K562 (cell line): Measurements from ENCODE around the gene MRTFB. TPM values are rescaled to one million over a fixed set of nuclear protein-coding genes. Genes with fewer than 3 reads are reported as not detected.
A peak's percentile ranks its signal among the peaks of the same experiment; 100 is the strongest.

Experiments
- ATAC-seq: fragments of 200-7000 bp; cut with Tn5 transposase; 3 replicates; pipeline ENCODE4 v1.9.1; 2020; ENCODE audit warnings: moderate library complexity
- BruUV-seq: library from RNA; stranded (reverse); fragments of 400-500 nt; replicated peaks from 2 replicates; lab custom pipeline; 2021; lab: Mats Ljungman, UMichigan
- CTCF ChIA-PET: fragments of 300-600 bp; formaldehyde crosslinking; extraction: SDS; loops from one replicate; lab custom pipeline; 2021; ENCODE audit warnings: low intra/inter-chr PET ratio; lab: Yijun Ruan, JAX
- POLR2A ChIA-PET: fragments of 300-600, 350-650 bp; sonication (Branson Sonifier 250); formaldehyde crosslinking; extraction: SDS; loops from one replicate; lab custom pipeline; 2021; ENCODE audit warnings: antibody characterized with exemption, inconsistent platforms; lab: Yijun Ruan, JAX
- DNase-seq, 4 experiments: peaks; one replicate each; pipeline versions ENCODE4 v3.0.0 to v3.0.0-alpha.2; 2011 to 2018; ENCODE audit warnings: low spot score in 3 of 4, mixed read lengths in 3 of 4; ENCODE audit errors: extremely low read depth in 1 of 4
- FAIRE-seq: peaks from 2 replicates; lab custom pipeline; 2011; peaks lifted over from hg19 to GRCh38; lab: Jason Lieb, UNC
- H2AFZ ChIP-seq: 2 replicates; pipeline ENCODE4 v1.6.0; 2011; ENCODE audit warnings: low read depth, low read length, control low read depth, inconsistent platforms
- H3K27ac ChIP-seq: fragments of 200-600 bp; 3 replicates; pipeline ENCODE4 v1.8.0; 2011; ENCODE audit warnings: low read depth, mild to moderate bottlenecking, control low read depth, inconsistent platforms, low read length, moderate library complexity, mixed read lengths; ENCODE audit errors: extremely low read depth
- H3K27me3 ChIP-seq, 2 experiments: fragments of 300-600 bp in 1 of 2; 2 replicates in 1 of 2; 3 replicates in 1 of 2; pipeline versions ENCODE4 v1.6.0 to v1.8.0; 2011; ENCODE audit warnings: inconsistent platforms in 2 of 2, low read length in 2 of 2, mild to moderate bottlenecking in 1 of 2, mixed read lengths in 1 of 2, moderate library complexity in 1 of 2; ENCODE audit not compliant: control insufficient read depth in 2 of 2, insufficient read depth in 2 of 2
- H3K36me3 ChIP-seq: fragments of 300-600 bp; 3 replicates; pipeline ENCODE4 v1.8.0; 2011; ENCODE audit warnings: mild to moderate bottlenecking, low read length, inconsistent platforms; ENCODE audit not compliant: control insufficient read depth, insufficient read depth
- H3K4me1 ChIP-seq, 2 experiments: fragments of 200-600 bp in 1 of 2; replicated peaks in 1 of 2; 2 replicates in 1 of 2; 3 replicates in 1 of 2; pipeline versions ENCODE4 v1.5.1 to v1.8.0; 2011; ENCODE audit warnings: inconsistent platforms in 2 of 2, low read length in 2 of 2, mild to moderate bottlenecking in 1 of 2, mixed read lengths in 1 of 2, moderate library complexity in 1 of 2; ENCODE audit not compliant: control insufficient read depth in 2 of 2, insufficient read depth in 2 of 2
- H3K4me2 ChIP-seq: 2 replicates; pipeline ENCODE4 v1.6.1; 2011; ENCODE audit warnings: low read length, control low read depth, inconsistent platforms, mixed read lengths; ENCODE audit not compliant: insufficient read depth
- H3K4me3 ChIP-seq: fragments of 200-600 bp; sonication (generic), shearing (Covaris generic); 2 replicates; pipeline ENCODE4 v1.5.1; 2016; ENCODE audit warnings: control low read depth, inconsistent platforms
- H3K79me2 ChIP-seq: fragments of 200-600 bp; 3 replicates; pipeline ENCODE4 v1.8.0; 2011; ENCODE audit warnings: low read length, inconsistent platforms; ENCODE audit not compliant: control insufficient read depth, insufficient read depth
- H3K9ac ChIP-seq, 2 experiments: 2 replicates each; pipeline versions ENCODE4 v1.6.0 to v1.6.1; 2011; ENCODE audit warnings: low read depth in 2 of 2, low read length in 2 of 2, control low read depth in 1 of 2, inconsistent platforms in 1 of 2, mild to moderate bottlenecking in 1 of 2, mixed read lengths in 1 of 2; ENCODE audit not compliant: insufficient read depth in 1 of 2
- H3K9me1 ChIP-seq: one replicate; pipeline ENCODE4 v1.6.0; 2011; ENCODE audit warnings: inconsistent platforms, mild to moderate bottlenecking, low read length, moderate library complexity; ENCODE audit not compliant: control insufficient read depth, insufficient read depth
- H3K9me3 ChIP-seq: replicated peaks from 2 replicates; pipeline ENCODE4 v1.5.1; 2011; ENCODE audit warnings: low read depth, low read length, inconsistent platforms; ENCODE audit not compliant: control insufficient read depth, insufficient read depth
- H4K20me1 ChIP-seq: replicated peaks from 2 replicates; pipeline ENCODE4 v1.6.1; 2011; ENCODE audit warnings: low read length, inconsistent platforms, mixed read lengths; ENCODE audit not compliant: control insufficient read depth, insufficient read depth
- BACH1 ChIP-seq: fragments of 200-800 bp; sonication (Bioruptor generic); IDR thresholded peaks from 2 replicates; pipeline ENCODE4 v1.6.1; 2016; ENCODE audit warnings: missing genetic modification characterization, missing compliant biosample characterization
- CHD1 ChIP-seq: fragments of 200-600 bp; sonication (generic); IDR thresholded peaks from one replicate; pipeline ENCODE4 v1.6.1; 2012; ENCODE audit warnings: mild to moderate bottlenecking, moderate library complexity, low read length, inconsistent platforms
- CHD4 ChIP-seq: fragments of 200-600 bp; sonication (generic); IDR thresholded peaks from 3 replicates; pipeline ENCODE4 v1.6.1; 2012; ENCODE audit warnings: low read depth, mild to moderate bottlenecking, mixed read lengths, low read length, inconsistent platforms; ENCODE audit not compliant: insufficient read depth, insufficient replicate concordance, poor library complexity, severe bottlenecking
- CLOCK ChIP-seq: fragments of 250-450 bp; sonication (Bioruptor Pico); IDR thresholded peaks from 2 replicates; pipeline ENCODE4 v1.4.0; 2020; ENCODE audit warnings: mild to moderate bottlenecking, moderate library complexity, borderline replicate concordance
- DLX4 ChIP-seq: fragments of 250-450 bp; sonication (Bioruptor Pico); IDR thresholded peaks from 2 replicates; pipeline ENCODE4 v1.6.1; 2021; ENCODE audit warnings: mild to moderate bottlenecking
- E2F4 ChIP-seq: sonication (generic); formaldehyde crosslinking; IDR thresholded peaks from 2 replicates; pipeline ENCODE4 v1.8.0; 2022; ENCODE audit warnings: mild to moderate bottlenecking, low read depth, missing genetic modification reagents
- E2F5 ChIP-seq: sonication (generic); formaldehyde crosslinking; IDR thresholded peaks from 2 replicates; pipeline ENCODE4 v1.8.0; 2022; ENCODE audit warnings: mild to moderate bottlenecking, missing genetic modification reagents
- HDAC8 ChIP-seq: fragments of 450-650 bp; IDR thresholded peaks from 2 replicates; pipeline ENCODE4 v1.6.1; 2016; ENCODE audit warnings: mild to moderate bottlenecking, missing genetic modification characterization, moderate library complexity, missing compliant biosample characterization
- MAFF ChIP-seq: IDR thresholded peaks from 2 replicates; pipeline ENCODE4 v1.6.1; 2012; ENCODE audit warnings: low read length, improper control_type of control experiment
- MAZ ChIP-seq, 2 experiments: fragments of 450-650 bp in 1 of 2; sonication (generic) in 1 of 2; formaldehyde crosslinking; IDR thresholded peaks in 1 of 2; conservative IDR thresholded peaks in 1 of 2; 2 replicates each; pipeline versions ENCODE4 v1.4.0 to v1.5.0; 2020; ENCODE audit warnings: mild to moderate bottlenecking in 1 of 2, missing genetic modification reagents in 1 of 2
- NCOA1 ChIP-seq: fragments of 450-650 bp; IDR thresholded peaks from 2 replicates; pipeline ENCODE4 v1.6.1; 2016; ENCODE audit warnings: low read depth
- PHB2 ChIP-seq: fragments of 450-650 bp; IDR thresholded peaks from 2 replicates; pipeline ENCODE4 v1.6.1; 2017; ENCODE audit warnings: low read depth
- PHF20 ChIP-seq: fragments of 450-650 bp; IDR thresholded peaks from 2 replicates; pipeline ENCODE4 v1.6.1; 2018; ENCODE audit not compliant: partially characterized antibody
- POLR2AphosphoS2 ChIP-seq: IDR thresholded peaks from 2 replicates; pipeline ENCODE4 v1.6.1; 2012; ENCODE audit warnings: low read length, improper control_type of control experiment
- POLR3G ChIP-seq: IDR thresholded peaks from 2 replicates; pipeline ENCODE4 v1.6.1; 2011; ENCODE audit not compliant: insufficient read length, insufficient replicate concordance; ENCODE audit errors: extremely low read depth
- ZNF316 ChIP-seq: fragments of 450-650 bp; IDR thresholded peaks from 2 replicates; pipeline ENCODE4 v1.6.1; 2016
- ZNF696 ChIP-seq: fragments of 250-450 bp; sonication (Bioruptor Pico); conservative IDR thresholded peaks from 2 replicates; pipeline ENCODE4 v1.4.0; 2020; ENCODE audit warnings: mild to moderate bottlenecking, moderate library complexity
- WGBS: fragments of 100-300 bp; shearing (Covaris generic); methylation state at CpG from one replicate; pipeline ENCODE4 v1.1.6; 2016; ENCODE audit warnings: low coverage, mixed read lengths; ENCODE audit not compliant: insufficient coverage; ENCODE audit errors: missing lambda C conversion rate; 5-methylcytosine and 5-hydroxymethylcytosine counted together
- in situ Hi-C: fragments of 300-500 bp; cut with MboI; formaldehyde crosslinking; loops from 4 replicates; pipeline ENCODE4 v1.15.0; 2018; ENCODE audit warnings: inconsistent platforms, mixed read lengths
- intact Hi-C: fragments of 100-400 bp; cut with micrococcal nuclease; formaldehyde crosslinking; loops from 2 replicates; pipeline ENCODE4 v1.14.2; 2022
- polyA plus RNA-seq, 8 experiments: library from polyadenylated mRNA; depleted of rRNA in 4 of 8; stranded (reverse) in 5 of 8; unstranded in 3 of 8; fragments of >200 nt; fragmentation: Nextera tagmentation in 2 of 8; fragmentation: Illumina TruSeq in 1 of 8; extraction: Ambion mirVana in 2 of 8; extraction: Trizol in 1 of 8; gene quantifications; 2 replicates each; pipeline versions ENCODE4 v1.2.1 to v1.2.3, GENCODE V29; 2011 to 2014; ENCODE audit warnings: inconsistent platforms in 1 of 8, missing spikeins in 1 of 8
- total RNA-seq, 7 experiments: library from RNA; depleted of rRNA in 6 of 7; stranded (reverse); fragments of >200 nt in 6 of 7; fragmentation: Illumina TruSeq in 2 of 7; extraction: Trizol in 2 of 7; gene quantifications; 2 replicates each; pipeline versions ENCODE4 v1.2.1 to v1.2.3, GENCODE V29; 2011 to 2021; ENCODE audit warnings: low replicate concordance in 1 of 7

The MRTFB gene
- total and polyA plus RNA-seq, 9 of the 15 experiments (the other 6 are each of a cell fraction or from before 2014, with no cell fraction given), result 2.2 to 12.7 (median 7.0) TPM

GRCh38 chr16:14146445-14146844 lies 75.3 kb downstream of the MRTFB start (continued):
- TF ChIP-seq PHB2 (no peak), MAFF (no peak), DLX4 (CRISPR knock-in tag) (no peak), PHF20 (no peak), BACH1 (no peak), E2F4 (CRISPR knock-in tag) (no peak), CHD4 (no peak)

DNA sequence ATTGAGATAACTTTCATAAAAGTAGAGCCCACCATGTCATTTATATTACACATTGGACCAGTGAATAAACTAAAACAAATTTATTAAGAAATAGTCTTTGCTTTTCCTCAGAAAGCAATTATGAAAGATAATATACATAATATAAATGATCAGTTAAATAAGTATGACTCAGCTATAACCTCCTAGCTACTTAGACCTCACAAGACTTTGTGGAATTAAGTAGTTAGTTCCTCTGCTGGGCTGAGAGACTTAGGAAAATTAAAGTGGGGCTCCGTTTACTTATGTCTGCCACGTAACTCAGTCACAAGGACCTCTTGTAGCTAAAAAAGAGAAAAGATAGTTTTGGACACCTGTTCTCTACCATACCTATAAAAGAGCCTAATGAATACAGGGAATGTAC lies 76.9 kb downstream of the MRTFB start:
- no peaks in the 10 kb centered on the region for H3K36me3 ChIP-seq
- no peaks in the 10 kb centered on the region for H3K27me3 ChIP-seq
- in situ Hi-C loops (no loop called here), intact Hi-C loops (no loop called here)
- ATAC-seq (no peak), DNase-seq (no peak), FAIRE-seq (no peak)
- no peak overlapping the region for H2AFZ ChIP-seq
- H3K79me2 ChIP-seq, result no peaks in the 10 kb centered on the region
- no peaks in the 10 kb centered on the region for H4K20me1 ChIP-seq
- ChIA-PET POLR2A (interaction anchor here (0.9 to 1.5 kb wide), 4 partner anchors 9 to 38 kb away, joined by 3 to 4 read pairs (median 4); no protein-coding TSS in a partner anchor), CTCF (no interaction called here)
- H3K4me2 ChIP-seq, result no peak overlapping the region
- BruUV-seq, result no TSS peak
- H3K9me1 ChIP-seq, result no peaks in the 10 kb centered on the region
- H3K4me1 ChIP-seq, result no peaks in the 10 kb centered on the region
- no peak overlapping the region for H3K27ac ChIP-seq
- H3K9ac ChIP-seq, result no peak overlapping the region
- H3K9me3 ChIP-seq, result no peaks in the 10 kb centered on the region
- WGBS, result 89% methylated on average over 2 of the region's 2 CpGs
- no peak overlapping the region for H3K4me3 ChIP-seq
- TF ChIP-seq POLR2AphosphoS2, result no peak
- no peak for TF ChIP-seq CHD1
- peak; percentile 61 for TF ChIP-seq ZNF316
- TF ChIP-seq ZNF696 (CRISPR knock-in tag), result no peak
- TF ChIP-seq E2F5 (CRISPR knock-in tag), result no peak
- no peak for TF ChIP-seq POLR3G
- peak; percentile 6; the same call in 1 of the 2 replicates for TF ChIP-seq MAFF
- TF ChIP-seq HDAC8, result no peak
- TF ChIP-seq MAZ (CRISPR knock-in tag; conservative IDR thresholded peaks at IDR 0.05 in 1 of 2, IDR thresholded peaks at IDR 0.05 in 1 of 2), result no peak
- TF ChIP-seq CLOCK (CRISPR knock-in tag), result no peak
- TF ChIP-seq NCOA1, result no peak
